Body of pancreas (tissue), 4 donors: ENCODE measurements around the gene APC2. TPM values are rescaled to one million over a fixed set of nuclear protein-coding genes. Genes with fewer than 3 reads are reported as not detected.
A peak's percentile ranks its signal among the peaks of the same experiment; 100 is the strongest.

Source experiments
- ATAC-seq: fragments of 150-250 bp; one replicate; pipeline ENCODE4 v1.9.1; 2016
- DNase-seq, 4 donors: peaks; one replicate each; pipeline ENCODE4 v3.0.0-alpha.2; 2019
- H3K27ac ChIP-seq, 4 donors: fragments of 200-600 bp; sonication (generic); 1 replicate in 3 of 4; 2 replicates in 1 of 4; pipeline versions ENCODE4 v1.5.1 to v1.6.1; 2016 to 2019; ENCODE audit warnings: mild to moderate bottlenecking in 1 of 4, mixed read lengths in 1 of 4, moderate library complexity in 1 of 4
- H3K27me3 ChIP-seq, 2 donors: fragments of 200-600 bp; sonication (generic); one replicate each; pipeline ENCODE4 v1.6.0; 2016; ENCODE audit warnings: mild to moderate bottlenecking in 1 of 2
- H3K36me3 ChIP-seq, 2 donors: fragments of 200-600 bp; sonication (generic); replicated peaks in 1 of 2; 2 replicates each; pipeline ENCODE4 v1.5.1; 2016; ENCODE audit warnings: low read depth in 2 of 2; ENCODE audit not compliant: insufficient read depth in 1 of 2
- H3K4me1 ChIP-seq: fragments of 200-600 bp; sonication (generic); one replicate; pipeline ENCODE4 v1.6.0; 2016
- H3K4me3 ChIP-seq, 2 donors: fragments of 200-600 bp; sonication (generic); 1 replicate in 1 of 2; 2 replicates in 1 of 2; pipeline ENCODE4 v1.5.1; 2016 to 2019
- H3K9me3 ChIP-seq, 3 donors: fragments of 200-600 bp; sonication (generic); 1 replicate in 2 of 3; 2 replicates in 1 of 3; pipeline ENCODE4 v1.5.1; 2016
- POLR2A ChIP-seq, 3 donors: fragments of 450-650 bp; IDR thresholded peaks; one replicate each; pipeline ENCODE4 v1.6.1; 2016; ENCODE audit warnings: antibody characterized with exemption in 3 of 3, mild to moderate bottlenecking in 2 of 3
- WGBS, 2 donors: methylation state at CpG; one replicate each; pipeline ENCODE4 v1.1.5; 2017; 5-methylcytosine and 5-hydroxymethylcytosine counted together
- intact Hi-C: fragments of 100-400 bp; cut with DNase I; formaldehyde crosslinking; loops from one replicate; pipeline ENCODE4 v1.15.1; 2023
- total RNA-seq, 2 donors: library from RNA; depleted of rRNA; stranded (reverse); fragments of >200 nt; gene quantifications; one replicate each; pipeline ENCODE4 v1.1.0, GENCODE V29; 2016
- TF ChIP-seq, protein P1 (sequence below), 7 experiments: fragments of 450-650 bp in 4 of 7; fragments of 200-600 bp in 3 of 7; sonication (generic) in 3 of 7; IDR thresholded peaks; one replicate each; pipeline ENCODE4 v1.5.1; 2016 to 2019; ENCODE audit warnings: antibody characterized with exemption in 7 of 7

APC2 gene
- total RNA-seq, 2 donors from 2014 or later, result 0.26 TPM; not detected in 1

DNA sequence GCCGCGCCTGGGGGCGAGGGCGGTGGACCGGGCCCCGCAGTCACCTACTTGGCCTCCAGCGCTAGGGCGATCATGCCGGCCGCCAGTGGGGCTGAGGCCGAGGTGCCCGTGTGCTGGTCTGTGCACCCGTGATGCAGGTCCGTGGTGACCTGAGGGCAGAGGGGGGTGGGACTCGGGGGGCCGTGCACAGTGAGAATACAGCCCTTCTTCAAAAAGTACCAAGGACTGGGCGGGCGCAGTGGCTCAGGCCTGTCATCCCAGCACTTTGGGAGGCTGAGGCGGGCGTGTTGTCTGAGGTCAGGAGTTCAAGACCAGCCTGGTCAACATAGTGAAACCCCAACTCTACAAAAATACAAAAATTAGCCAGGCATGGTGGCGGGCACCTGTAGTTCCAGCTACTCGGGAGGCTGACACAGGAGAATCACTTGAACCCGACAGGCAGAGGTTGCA, 34.1 kb downstream of the APC2 start:
- Histone ChIP-seq H3K36me3 (no peaks in the 10 kb centered on the region), H3K27me3 (no peaks in the 10 kb centered on the region), H3K4me1 (peaks cover 5% of the 10 kb centered on the region), H3K27ac (no peak overlapping the region), H3K4me3 (no peak overlapping the region), H3K9me3 (no peaks in the 10 kb centered on the region)
- ATAC-seq, result no peak
- intact Hi-C loops, result no loop called here
- TF ChIP-seq, protein P1, sequence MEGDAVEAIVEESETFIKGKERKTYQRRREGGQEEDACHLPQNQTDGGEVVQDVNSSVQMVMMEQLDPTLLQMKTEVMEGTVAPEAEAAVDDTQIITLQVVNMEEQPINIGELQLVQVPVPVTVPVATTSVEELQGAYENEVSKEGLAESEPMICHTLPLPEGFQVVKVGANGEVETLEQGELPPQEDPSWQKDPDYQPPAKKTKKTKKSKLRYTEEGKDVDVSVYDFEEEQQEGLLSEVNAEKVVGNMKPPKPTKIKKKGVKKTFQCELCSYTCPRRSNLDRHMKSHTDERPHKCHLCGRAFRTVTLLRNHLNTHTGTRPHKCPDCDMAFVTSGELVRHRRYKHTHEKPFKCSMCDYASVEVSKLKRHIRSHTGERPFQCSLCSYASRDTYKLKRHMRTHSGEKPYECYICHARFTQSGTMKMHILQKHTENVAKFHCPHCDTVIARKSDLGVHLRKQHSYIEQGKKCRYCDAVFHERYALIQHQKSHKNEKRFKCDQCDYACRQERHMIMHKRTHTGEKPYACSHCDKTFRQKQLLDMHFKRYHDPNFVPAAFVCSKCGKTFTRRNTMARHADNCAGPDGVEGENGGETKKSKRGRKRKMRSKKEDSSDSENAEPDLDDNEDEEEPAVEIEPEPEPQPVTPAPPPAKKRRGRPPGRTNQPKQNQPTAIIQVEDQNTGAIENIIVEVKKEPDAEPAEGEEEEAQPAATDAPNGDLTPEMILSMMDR (IDR thresholded peaks at IDR 0.05), result no peak
- TF ChIP-seq POLR2A (IDR thresholded peaks at IDR 0.05), result no peak
- 77 to 94% methylated on average over 3 to 21 of the region's 23 CpGs for WGBS, 2 donors
- DNase-seq, result no peak

DNA sequence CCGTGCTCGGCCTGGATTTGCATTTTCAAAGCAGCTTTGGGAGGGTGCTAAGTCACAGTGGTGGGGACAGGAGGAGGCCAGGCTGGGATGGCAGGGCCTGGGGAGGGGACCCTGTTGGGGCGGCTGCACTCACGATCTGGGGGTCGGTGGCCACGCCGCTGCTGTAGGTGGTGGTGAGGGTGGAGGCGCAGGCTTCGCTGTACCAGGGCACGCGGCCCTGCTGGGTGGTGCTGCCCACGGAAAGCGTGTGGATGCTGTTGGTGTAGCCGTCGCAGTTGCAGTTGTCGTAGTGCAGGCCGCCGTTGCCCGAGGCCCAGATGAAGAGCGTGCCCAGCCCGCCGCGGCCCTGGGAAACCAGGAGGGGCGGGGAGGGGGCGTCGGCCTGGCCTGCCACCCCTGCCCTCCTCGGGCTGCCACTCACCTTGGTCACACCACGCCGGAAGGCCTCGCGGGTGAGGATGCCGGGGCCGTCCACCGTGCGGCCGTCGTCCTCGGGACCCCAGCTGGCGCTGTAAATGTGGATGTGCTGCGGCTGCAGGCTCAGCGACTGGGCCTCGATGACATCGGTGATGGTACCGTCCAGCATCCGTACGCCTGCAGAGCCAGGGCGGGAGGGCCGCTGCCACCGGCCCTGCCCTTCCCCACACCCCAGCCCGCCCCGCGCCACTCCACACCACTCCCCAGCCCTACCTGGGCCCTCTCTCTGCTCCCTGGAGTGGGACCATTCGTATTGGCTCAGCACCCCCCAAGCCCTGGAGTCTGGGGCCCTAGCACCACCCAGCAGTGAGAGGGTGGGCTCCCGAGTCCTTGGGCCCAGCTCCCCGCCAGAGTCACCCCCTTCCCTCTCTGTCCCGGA, 37.0 kb downstream of the APC2 start:
- ATAC-seq (no peak), DNase-seq (no peak)
- Histone ChIP-seq H3K9me3 (no peaks in the 10 kb centered on the region), H3K36me3 (no peaks in the 10 kb centered on the region), H3K27ac (no peak overlapping the region), H3K4me3 (no peak overlapping the region), H3K4me1 (peaks cover 19% of the 10 kb centered on the region), H3K27me3 (no peaks in the 10 kb centered on the region)
- TF ChIP-seq, protein P1 (IDR thresholded peaks at IDR 0.05), result no peak
- no peak for TF ChIP-seq POLR2A (IDR thresholded peaks at IDR 0.05)
- 96 to 99% methylated on average over 16 to 48 of the region's 56 CpGs for WGBS, 2 donors
- intact Hi-C loops, result no loop called here

DNA sequence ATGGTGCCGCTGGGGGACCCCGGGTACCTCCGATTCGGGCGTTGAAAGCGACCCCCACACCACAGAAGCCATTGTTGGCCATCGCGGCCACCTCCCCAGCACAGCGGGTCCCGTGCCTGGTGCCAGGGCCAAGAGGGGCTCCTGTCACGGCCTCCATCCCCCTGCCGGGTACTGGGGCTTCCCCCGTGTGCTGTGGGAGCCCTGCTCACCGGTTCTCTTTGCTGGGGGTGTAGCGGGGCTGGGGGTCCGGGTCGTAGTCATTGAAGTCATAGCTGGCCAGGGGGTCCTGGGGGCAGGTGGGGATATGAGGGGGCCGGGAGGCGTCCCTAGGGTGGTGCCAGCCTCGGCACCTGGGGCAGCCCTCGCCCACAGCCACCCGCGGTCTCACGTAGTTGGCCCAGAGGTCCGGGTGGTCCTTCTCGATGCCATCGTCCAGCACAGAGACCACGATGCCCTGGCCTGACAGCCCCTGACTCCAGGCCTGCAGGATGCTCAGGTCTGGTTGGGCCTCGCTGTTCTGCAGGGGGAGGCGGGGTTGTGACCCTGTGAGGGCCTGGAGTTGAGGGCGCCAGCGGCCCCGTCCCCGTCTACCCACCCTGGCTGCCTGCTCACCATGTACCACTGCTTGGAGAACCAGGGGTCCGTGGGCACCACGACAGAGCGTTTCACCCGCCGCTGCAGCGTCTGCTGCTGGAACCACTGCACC, 37.8 kb downstream of the APC2 start:
- ATAC-seq (no peak), DNase-seq (peak in 1 of 4 donors; percentile 10)
- H3K27ac ChIP-seq, result no peak overlapping the region
- H3K27me3 ChIP-seq, result no peaks in the 10 kb centered on the region
- no peaks in the 10 kb centered on the region for H3K36me3 ChIP-seq
- H3K9me3 ChIP-seq, result no peaks in the 10 kb centered on the region
- WGBS, 2 donors, result 84 to 100% methylated on average over 5 to 9 of the region's 40 CpGs
- no peak overlapping the region for H3K4me3 ChIP-seq
- H3K4me1 ChIP-seq, result peaks cover 27% of the 10 kb centered on the region
- intact Hi-C loops, result no loop called here
- TF ChIP-seq, protein P1 (IDR thresholded peaks at IDR 0.05), result no peak
- TF ChIP-seq POLR2A (IDR thresholded peaks at IDR 0.05), result no peak

DNA sequence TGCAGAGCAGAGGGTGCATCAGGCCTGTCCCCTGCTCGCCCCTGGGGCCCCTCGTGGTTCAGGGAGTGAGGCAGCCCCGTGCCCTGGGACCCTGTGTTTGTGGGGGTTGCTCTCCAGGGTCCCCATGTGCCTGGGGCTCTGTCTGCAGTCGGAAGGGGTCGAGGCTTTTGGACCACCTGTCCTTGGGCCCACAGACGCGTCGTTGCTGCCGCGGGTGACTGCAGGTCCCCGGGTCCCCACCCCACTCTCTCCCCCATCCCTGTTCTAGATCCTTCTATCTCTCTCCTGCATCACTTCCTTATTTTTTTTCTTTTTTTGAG, 38.3 kb downstream of the APC2 start:
- Histone ChIP-seq H3K4me1 (peaks cover 32% of the 10 kb centered on the region), H3K27me3 (no peaks in the 10 kb centered on the region), H3K27ac (no peak overlapping the region), H3K4me3 (no peak overlapping the region), H3K9me3 (no peaks in the 10 kb centered on the region), H3K36me3 (no peaks in the 10 kb centered on the region)
- intact Hi-C loops, result no loop called here
- ATAC-seq, result no peak
- WGBS, 2 donors, result 84 to 94% methylated on average over 8 to 11 of the region's 11 CpGs
- peak in 1 of 4 donors; percentile 11 for DNase-seq
- TF ChIP-seq POLR2A (IDR thresholded peaks at IDR 0.05), result no peak
- TF ChIP-seq, protein P1 (IDR thresholded peaks at IDR 0.05), result no peak
